Measurements from ENCODE around the gene ZNF367. TPM values are rescaled to one million over a fixed set of nuclear protein-coding genes. Genes with fewer than 3 reads are reported as not detected.

ZNF367 gene
- total and polyA plus RNA-seq, 2 donors (not counting 1 experiment from before 2014, with no cell fraction given): 1.3 to 2.2 TPM

- H3K9ac ChIP-seq (ENCODE audit: low read length): peak overlapping the region; percentile 2
- ChIA-PET POLR2A (interaction anchor here (0.7 kb wide), 1 partner anchor 14 kb away, joined by 3 read pairs; no protein-coding TSS in a partner anchor), CTCF (interaction anchor here (0.7 to 1.3 kb wide), 2 partner anchors 268 to 1511 kb away, joined by 3 read pairs; no protein-coding TSS in a partner anchor)
- no peak for DNase-seq
- no peaks in the 10 kb centered on the region for H4K20me1 ChIP-seq (ENCODE audit: control insufficient read depth, insufficient read depth, low read length, poor library complexity, severe bottlenecking)
- intact Hi-C loops (cut with micrococcal nuclease): no loop called here
- H3K36me3 ChIP-seq (replicated peaks in 1 of 2; ENCODE audit: control extremely low read depth in 1 of 2, control insufficient read depth in 1 of 2, extremely low read depth in 1 of 2, insufficient read depth in 2 of 2, low read length in 1 of 2): no peaks in the 10 kb centered on the region
- Mint-ChIP-seq H3K4me3 (peak overlapping the region; percentile 1), H3K27ac (peak overlapping the region; percentile 71), H3K4me1 (peaks cover 15% of the 10 kb centered on the region), H3K27me3 (no peaks in the 10 kb centered on the region), H3K9me3 (ENCODE audit: insufficient read depth) (peaks cover 2% of the 10 kb centered on the region)
- peak overlapping the region; percentile 48 for H3K4me2 ChIP-seq (replicated peaks; ENCODE audit: low read depth, low read length, poor library complexity, severe bottlenecking)
- no peak for TF ChIP-seq EZH2 (IDR thresholded peaks at IDR 0.05; ENCODE audit: borderline replicate concordance, insufficient read depth, low read depth, low read length, poor library complexity, severe bottlenecking)
- TF ChIP-seq, protein P1, sequence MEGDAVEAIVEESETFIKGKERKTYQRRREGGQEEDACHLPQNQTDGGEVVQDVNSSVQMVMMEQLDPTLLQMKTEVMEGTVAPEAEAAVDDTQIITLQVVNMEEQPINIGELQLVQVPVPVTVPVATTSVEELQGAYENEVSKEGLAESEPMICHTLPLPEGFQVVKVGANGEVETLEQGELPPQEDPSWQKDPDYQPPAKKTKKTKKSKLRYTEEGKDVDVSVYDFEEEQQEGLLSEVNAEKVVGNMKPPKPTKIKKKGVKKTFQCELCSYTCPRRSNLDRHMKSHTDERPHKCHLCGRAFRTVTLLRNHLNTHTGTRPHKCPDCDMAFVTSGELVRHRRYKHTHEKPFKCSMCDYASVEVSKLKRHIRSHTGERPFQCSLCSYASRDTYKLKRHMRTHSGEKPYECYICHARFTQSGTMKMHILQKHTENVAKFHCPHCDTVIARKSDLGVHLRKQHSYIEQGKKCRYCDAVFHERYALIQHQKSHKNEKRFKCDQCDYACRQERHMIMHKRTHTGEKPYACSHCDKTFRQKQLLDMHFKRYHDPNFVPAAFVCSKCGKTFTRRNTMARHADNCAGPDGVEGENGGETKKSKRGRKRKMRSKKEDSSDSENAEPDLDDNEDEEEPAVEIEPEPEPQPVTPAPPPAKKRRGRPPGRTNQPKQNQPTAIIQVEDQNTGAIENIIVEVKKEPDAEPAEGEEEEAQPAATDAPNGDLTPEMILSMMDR (IDR thresholded peaks at IDR 0.05): no peak
- ATAC-seq (ENCODE audit: low read depth): no peak
- H3K27me3 ChIP-seq (replicated peaks in 1 of 4; ENCODE audit: control extremely low read depth in 1 of 4, control insufficient read depth in 3 of 4, insufficient read depth in 4 of 4, low read length in 3 of 4): no peaks in the 10 kb centered on the region
- 39% methylated on average over 3 of the region's 3 CpGs for WGBS (ENCODE audit: insufficient coverage)
- H3K27ac ChIP-seq (ENCODE audit: low read length in 2 of 2): peak overlapping the region; percentile 43 to 50
- H3K9me3 ChIP-seq (ENCODE audit: control extremely low read depth in 1 of 3, control insufficient read depth in 2 of 3, insufficient read depth in 1 of 3, low read length in 2 of 3): peaks cover 0 to 8% (median 4%) of the 10 kb centered on the region in 3 donors
- peak overlapping the region; percentile 37 for H2AFZ ChIP-seq (ENCODE audit: insufficient read depth, low read depth, low read length, poor library complexity, severe bottlenecking)
- H3K4me3 ChIP-seq (ENCODE audit: control extremely low read depth in 1 of 5, extremely low read depth in 1 of 5, insufficient read depth in 1 of 5, low read depth in 2 of 5, low read length in 4 of 5): no peak overlapping the region
- peaks cover 12 to 14% of the 10 kb centered on the region in 2 donors for H3K4me1 ChIP-seq (ENCODE audit: control insufficient read depth in 2 of 2, insufficient read depth in 2 of 2, low read length in 2 of 2)
- peaks cover 31% of the 10 kb centered on the region for H3K79me2 ChIP-seq (ENCODE audit: control insufficient read depth, insufficient read depth, low read length)
Measured at GRCh38 chr9:96398582-96399324, 19.4 kb downstream of the ZNF367 start.

DNA sequence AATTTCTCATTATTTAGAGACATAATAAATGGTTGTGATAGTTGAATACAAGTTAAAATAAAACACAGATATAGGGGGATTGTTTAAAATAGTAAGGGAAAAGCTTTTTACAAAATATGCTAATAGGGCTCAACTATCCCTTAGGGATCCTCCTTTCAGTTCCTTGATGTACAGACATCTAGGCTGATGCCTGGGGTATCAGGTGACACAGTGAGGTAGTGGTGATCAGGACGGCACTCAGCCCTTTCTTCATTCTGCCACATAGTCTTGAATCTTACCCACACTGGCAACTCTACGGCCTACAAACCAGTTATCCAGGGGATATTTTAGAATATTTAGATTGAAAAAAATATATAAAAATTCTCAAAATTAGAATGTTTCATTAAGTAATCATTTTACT, 22.2 kb downstream of the ZNF367 start:
- DNase-seq (no peak), ATAC-seq (ENCODE audit: low read depth) (no peak)
- Histone ChIP-seq H3K9me3 (ENCODE audit: control extremely low read depth in 1 of 3, control insufficient read depth in 2 of 3, insufficient read depth in 1 of 3, low read length in 2 of 3) (peaks cover 0 to 5% (median 4%) of the 10 kb centered on the region in 3 donors), H3K27me3 (replicated peaks in 1 of 4; ENCODE audit: control extremely low read depth in 1 of 4, control insufficient read depth in 3 of 4, insufficient read depth in 4 of 4, low read length in 3 of 4) (no peaks in the 10 kb centered on the region), H3K9ac (ENCODE audit: low read length) (no peak overlapping the region), H3K36me3 (replicated peaks in 1 of 2; ENCODE audit: control extremely low read depth in 1 of 2, control insufficient read depth in 1 of 2, extremely low read depth in 1 of 2, insufficient read depth in 2 of 2, low read length in 1 of 2) (no peaks in the 10 kb centered on the region), H3K79me2 (ENCODE audit: control insufficient read depth, insufficient read depth, low read length) (peaks cover 15% of the 10 kb centered on the region), H3K4me2 (replicated peaks; ENCODE audit: low read depth, low read length, poor library complexity, severe bottlenecking) (no peak overlapping the region), H3K27ac (ENCODE audit: low read length in 2 of 2) (no peak overlapping the region), H2AFZ (ENCODE audit: insufficient read depth, low read depth, low read length, poor library complexity, severe bottlenecking) (no peak overlapping the region), H4K20me1 (ENCODE audit: control insufficient read depth, insufficient read depth, low read length, poor library complexity, severe bottlenecking) (no peaks in the 10 kb centered on the region), H3K4me3 (ENCODE audit: control extremely low read depth in 1 of 5, extremely low read depth in 1 of 5, insufficient read depth in 1 of 5, low read depth in 2 of 5, low read length in 4 of 5) (no peak overlapping the region), H3K4me1 (ENCODE audit: control insufficient read depth in 2 of 2, insufficient read depth in 2 of 2, low read length in 2 of 2) (peaks cover 12 to 14% of the 10 kb centered on the region in 2 donors)
- POLR2A ChIA-PET: no interaction called here
- intact Hi-C loops (cut with micrococcal nuclease): no loop called here
- no peak overlapping the region for H3K4me3 Mint-ChIP-seq
- no peak for TF ChIP-seq EZH2 (IDR thresholded peaks at IDR 0.05; ENCODE audit: borderline replicate concordance, insufficient read depth, low read depth, low read length, poor library complexity, severe bottlenecking)
- TF ChIP-seq, protein P1 (IDR thresholded peaks at IDR 0.05): no peak
- CTCF ChIA-PET: no interaction called here
- H3K9me3 Mint-ChIP-seq (ENCODE audit: insufficient read depth): peaks cover 2% of the 10 kb centered on the region
- no CpG with 5 or more reads among the region's 2 CpGs for WGBS (ENCODE audit: insufficient coverage)
- H3K27ac Mint-ChIP-seq: no peak overlapping the region
- H3K4me1 Mint-ChIP-seq: peaks cover 15% of the 10 kb centered on the region
- H3K27me3 Mint-ChIP-seq: no peaks in the 10 kb centered on the region

All from B cell (primary cell).